SU-DHL-6 (cell line): Measurements from ENCODE around the gene MBP.
A peak's percentile ranks its signal among the peaks of the same experiment; 100 is the strongest.

Source experiments
- H2AFZ ChIP-seq: fragments of 200-600 bp; sonication (generic); 2 replicates; pipeline ENCODE4 v1.6.1; 2014; ENCODE audit warnings: low read depth, mild to moderate bottlenecking, moderate library complexity, mixed read lengths, antibody characterized with exemption, low read length; ENCODE audit not compliant: severe bottlenecking
- H3F3A ChIP-seq: fragments of 200-600 bp; shearing (Covaris generic); 2 replicates; pipeline ENCODE4 v1.6.0; 2016; ENCODE audit warnings: antibody characterized with exemption, mild to moderate bottlenecking; ENCODE audit not compliant: insufficient read depth
- H3K27ac ChIP-seq: fragments of 200-600 bp; sonication (generic); 2 replicates; pipeline ENCODE4 v1.5.1; 2016; ENCODE audit warnings: low read depth, mild to moderate bottlenecking, low read length, moderate library complexity, mixed read lengths
- H3K27me3 ChIP-seq: fragments of 200-600 bp; sonication (generic), shearing (Covaris generic); 2 replicates; pipeline ENCODE4 v1.6.0; 2014; ENCODE audit warnings: mild to moderate bottlenecking, low read length
- H3K36me3 ChIP-seq: fragments of 200-600 bp; sonication (generic); 2 replicates; pipeline ENCODE4 v1.6.1; 2014; ENCODE audit warnings: mild to moderate bottlenecking, low read length, mixed read lengths
- H3K4me2 ChIP-seq: fragments of 300-600, 200-600 bp; shearing (Covaris generic), sonication (generic); 2 replicates; pipeline ENCODE4 v1.6.0; 2014; ENCODE audit warnings: low read length, low read depth, mild to moderate bottlenecking; ENCODE audit not compliant: poor library complexity, severe bottlenecking
- H3K4me3 ChIP-seq: fragments of 200-600 bp; sonication (generic); 2 replicates; pipeline ENCODE4 v1.5.1; 2014; ENCODE audit warnings: antibody characterized with exemption, low read length, mild to moderate bottlenecking, mixed read lengths; ENCODE audit not compliant: insufficient read depth, poor library complexity, severe bottlenecking
- H3K79me2 ChIP-seq: fragments of 200-600 bp; sonication (generic); 2 replicates; pipeline ENCODE4 v1.6.1; 2014; ENCODE audit warnings: mild to moderate bottlenecking, low read length, moderate library complexity; ENCODE audit not compliant: insufficient read depth
- H3K9ac ChIP-seq: fragments of 200-600 bp; sonication (generic); 2 replicates; pipeline ENCODE4 v1.7.0; 2014; ENCODE audit warnings: mild to moderate bottlenecking, low read length
- H3K9me2 ChIP-seq: fragments of 200-600 bp; sonication (generic); replicated peaks from 2 replicates; pipeline ENCODE4 v1.6.1; 2014; ENCODE audit warnings: low read length; ENCODE audit not compliant: insufficient read depth
- H3K9me3 ChIP-seq: fragments of 200-600 bp; sonication (generic); 2 replicates; pipeline ENCODE4 v1.6.1; 2014; ENCODE audit warnings: low read length, mixed read lengths; ENCODE audit not compliant: insufficient read depth
- H4K20me1 ChIP-seq: fragments of 200-600 bp; sonication (generic); 2 replicates; pipeline ENCODE4 v1.6.1; 2014; ENCODE audit warnings: low read depth, mild to moderate bottlenecking, antibody characterized with exemption, low read length, moderate library complexity, mixed read lengths
- CTCF ChIP-seq: fragments of 200-600 bp; sonication (generic); IDR thresholded peaks from one replicate; pipeline ENCODE4 v1.5.1; 2017; ENCODE audit warnings: antibody characterized with exemption, mild to moderate bottlenecking, low read length, moderate library complexity; ENCODE audit not compliant: insufficient read depth, poor library complexity, severe bottlenecking
- EZH2phosphoT487 ChIP-seq: fragments of 200-600 bp; sonication (generic), shearing (Covaris generic); conservative IDR thresholded peaks from 2 replicates; pipeline ENCODE4 v1.6.1; 2018; ENCODE audit warnings: mild to moderate bottlenecking, antibody characterized with exemption, low read length, moderate library complexity, mixed read lengths

Gene MBP

GRCh38 chr18:77044866-77045664 is 87.5 kb downstream of the MBP start:
- TF ChIP-seq EZH2phosphoT487 (no peak), CTCF (no peak)
- Histone ChIP-seq H3K4me2 (peak overlapping the region; percentile 79), H3K27ac (peak overlapping the region; percentile 97)

GRCh38 chr18:77043541-77044280 is 88.9 kb downstream of the MBP start:
- Histone ChIP-seq H3K4me3 (no peak overlapping the region), H2AFZ (no peak overlapping the region), H3K27me3 (no peaks in the 10 kb centered on the region), H3K9me3 (no peaks in the 10 kb centered on the region), H3K36me3 (peaks cover 11% of the 10 kb centered on the region), H3K9me2 (no peaks in the 10 kb centered on the region), H3K27ac (peak overlapping the region; percentile 97), H4K20me1 (no peaks in the 10 kb centered on the region), H3K79me2 (peaks cover 28% of the 10 kb centered on the region), H3K4me2 (no peak overlapping the region), H3K9ac (no peak overlapping the region), H3F3A (peaks cover 42% of the 10 kb centered on the region)
- no peak for TF ChIP-seq EZH2phosphoT487
- TF ChIP-seq CTCF = no peak

More at GRCh38 chr18:77044866-77045664, 87.5 kb downstream of the MBP start:
- H3K9ac ChIP-seq = peak overlapping the region; percentile 51
- no peaks in the 10 kb centered on the region for H3K27me3 ChIP-seq
- no peaks in the 10 kb centered on the region for H4K20me1 ChIP-seq
- peaks cover 11% of the 10 kb centered on the region for H3K36me3 ChIP-seq
- no peak overlapping the region for H2AFZ ChIP-seq
- H3K79me2 ChIP-seq = peaks cover 17% of the 10 kb centered on the region
- H3F3A ChIP-seq = peaks cover 49% of the 10 kb centered on the region
- H3K9me3 ChIP-seq = no peaks in the 10 kb centered on the region
- no peaks in the 10 kb centered on the region for H3K9me2 ChIP-seq
- peak overlapping the region; percentile 19 for H3K4me3 ChIP-seq

- H4K20me1 ChIP-seq = no peaks in the 10 kb centered on the region
Measured at GRCh38 chr18:77042583-77042982, 90.0 kb downstream of the MBP start.

More at GRCh38 chr18:77042583-77042982, 90.0 kb downstream of the MBP start:
- no peaks in the 10 kb centered on the region for H3K9me3 ChIP-seq
- H3K27ac ChIP-seq = peak overlapping the region; percentile 20; the same call in 1 of the 2 replicates
- H3K79me2 ChIP-seq = peaks cover 39% of the 10 kb centered on the region
- H3K9me2 ChIP-seq = no peaks in the 10 kb centered on the region
- no peak overlapping the region for H3K4me3 ChIP-seq
- peaks cover 11% of the 10 kb centered on the region for H3K36me3 ChIP-seq
- H2AFZ ChIP-seq = no peak overlapping the region
- no peak overlapping the region for H3K9ac ChIP-seq
- H3K27me3 ChIP-seq = no peaks in the 10 kb centered on the region
- TF ChIP-seq EZH2phosphoT487 (no peak), CTCF (no peak)
- no peak overlapping the region for H3K4me2 ChIP-seq
- H3F3A ChIP-seq = peaks cover 35% of the 10 kb centered on the region
